Measurements from ENCODE around the gene FGF21.

- no peak for TF ChIP-seq CTCF (IDR thresholded peaks at IDR 0.05)
- TF ChIP-seq POLR2AphosphoS5 (IDR thresholded peaks at IDR 0.05): no peak
- TF ChIP-seq POLR2A (IDR thresholded peaks at IDR 0.05; ENCODE audit: low read depth): no peak
- no peak for TF ChIP-seq EP300 (IDR thresholded peaks at IDR 0.05)
Observed at GRCh38 chr19:48805452-48805851, 50.1 kb downstream of the FGF21 start.

Data from esophagus muscularis mucosa (tissue), 4 donors.